NCI-H526 (cell line): ENCODE measurements around the gene KRTAP4-7.
"Not testable (repeated sequence)": the region's sequence is repeated elsewhere in the genome, so short reads cannot be mapped to it uniquely, and the experiment has no call there.

Source experiments
- DNase-seq, 2 experiments: peaks; one replicate each; lab custom pipeline; 2025; lab: John Stamatoyannopoulos, UW

The KRTAP4-7 gene

DNA sequence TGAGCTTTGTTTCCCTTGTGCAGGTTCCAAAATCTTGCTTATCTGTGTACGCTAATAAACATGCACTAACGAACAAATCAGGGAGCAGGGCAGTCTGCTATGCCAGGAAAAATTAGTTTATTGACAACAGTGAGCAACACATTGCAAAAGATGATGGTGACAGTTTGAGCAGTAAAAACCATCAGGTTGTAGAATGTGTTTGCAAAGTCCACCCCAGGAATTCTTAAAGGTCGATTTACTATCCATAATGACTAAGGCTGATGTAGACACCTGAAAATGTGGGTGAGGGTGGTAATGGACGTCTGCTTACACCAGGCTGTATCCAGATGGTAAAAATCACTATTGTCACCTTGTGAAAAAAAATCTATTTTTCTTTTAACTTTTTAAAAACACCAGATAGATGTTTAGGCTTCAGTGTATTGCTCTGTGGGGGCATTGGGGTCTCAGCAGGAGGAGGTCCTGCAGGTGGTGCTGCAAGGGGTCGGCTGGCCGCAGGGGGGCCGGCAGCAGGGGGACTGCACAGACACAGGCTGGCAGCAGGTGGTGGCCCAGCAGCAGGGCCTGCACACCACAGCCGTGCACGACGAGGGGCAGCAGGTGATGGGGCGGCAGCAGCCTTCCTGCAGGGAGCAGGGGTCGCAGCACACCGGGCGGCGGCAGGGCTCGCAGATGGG lies 18.8 kb upstream of the KRTAP4-7 start:
- not testable (repeated sequence) for DNase-seq

DNA sequence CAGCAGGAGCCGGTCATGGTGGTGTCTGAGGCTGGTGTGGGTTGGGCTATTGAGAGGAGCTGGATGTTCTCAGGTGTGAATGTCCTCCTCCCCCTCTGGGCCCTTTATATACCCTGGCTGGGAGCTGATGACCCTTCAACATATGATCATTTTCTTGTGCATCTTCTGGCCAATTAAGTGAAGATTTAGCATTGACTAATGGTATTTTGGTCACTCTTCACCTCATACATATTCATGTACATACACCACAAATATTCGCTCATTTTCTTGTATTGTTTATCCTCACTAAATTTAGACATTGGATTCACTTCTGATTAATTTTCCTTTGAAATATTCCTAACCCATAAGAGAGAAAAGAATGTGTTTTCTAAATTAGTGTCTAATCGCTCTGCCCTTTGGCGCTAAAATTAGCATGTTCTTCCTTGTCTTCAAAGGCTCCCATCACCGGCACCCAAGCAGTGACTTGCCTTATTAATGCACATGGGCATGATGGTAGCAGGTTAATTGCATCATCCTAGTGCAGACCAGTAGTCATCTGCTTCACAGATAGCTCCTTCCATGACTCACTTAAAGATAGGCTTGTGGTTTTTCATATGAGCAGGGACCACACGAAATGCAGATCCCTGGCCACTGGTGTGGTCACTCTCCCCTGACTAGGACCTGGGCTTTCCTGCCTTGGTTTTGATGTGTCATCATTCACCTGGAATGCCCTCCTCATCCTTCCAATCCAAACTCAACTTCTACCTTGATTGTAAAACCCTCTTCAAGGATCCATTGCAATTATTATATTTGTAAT lies 17.9 kb upstream of the KRTAP4-7 start, which contains the start of gene KRTAP2-4:
Gene KRTAP2-4, minus strand, starts transcription at position 51 of the 796 bp plus-strand sequence. Its CDS starts 34 bp downstream, at position 17.
- DNase-seq, result no peak

DNA sequence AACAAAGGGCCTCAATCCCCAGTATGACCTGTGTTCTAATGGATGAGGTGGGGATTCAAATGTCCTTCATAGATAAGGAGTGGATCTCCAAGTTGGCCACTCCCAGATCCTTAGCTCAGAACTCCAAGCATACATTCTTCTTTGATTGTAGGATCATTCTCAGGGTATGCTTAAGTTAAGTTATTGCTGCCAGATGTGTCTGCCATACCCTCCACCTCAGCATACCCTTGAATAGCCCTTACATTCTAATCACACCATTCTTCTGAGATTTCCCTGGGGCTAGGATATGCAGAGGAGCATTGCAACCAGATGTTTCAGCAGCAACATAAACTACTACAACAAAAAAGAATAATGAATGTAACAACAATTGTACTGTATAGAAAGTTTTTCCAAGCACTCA lies 16.7 kb upstream of the KRTAP4-7 start:
- DNase-seq, result no peak

DNA sequence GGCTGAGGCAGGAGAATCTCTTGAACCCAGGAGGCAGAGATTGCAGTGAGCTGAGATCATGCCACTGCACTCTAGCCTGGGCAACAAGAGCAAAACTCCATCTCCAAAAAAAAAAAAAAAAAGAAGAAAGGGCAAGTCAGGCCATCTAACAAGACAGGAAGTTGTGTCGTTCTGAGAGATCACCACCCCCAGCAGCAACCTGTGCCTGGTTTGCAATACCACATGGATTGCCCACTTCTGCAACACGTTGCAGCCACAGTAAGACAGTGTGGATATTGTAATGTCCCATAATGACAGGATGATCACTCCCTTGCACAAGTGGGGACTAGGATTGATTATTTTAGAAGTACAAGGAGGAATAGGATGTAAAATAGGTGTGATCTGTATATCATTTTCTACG lies 14.9 kb upstream of the KRTAP4-7 start:
- DNase-seq, result no peak

DNA sequence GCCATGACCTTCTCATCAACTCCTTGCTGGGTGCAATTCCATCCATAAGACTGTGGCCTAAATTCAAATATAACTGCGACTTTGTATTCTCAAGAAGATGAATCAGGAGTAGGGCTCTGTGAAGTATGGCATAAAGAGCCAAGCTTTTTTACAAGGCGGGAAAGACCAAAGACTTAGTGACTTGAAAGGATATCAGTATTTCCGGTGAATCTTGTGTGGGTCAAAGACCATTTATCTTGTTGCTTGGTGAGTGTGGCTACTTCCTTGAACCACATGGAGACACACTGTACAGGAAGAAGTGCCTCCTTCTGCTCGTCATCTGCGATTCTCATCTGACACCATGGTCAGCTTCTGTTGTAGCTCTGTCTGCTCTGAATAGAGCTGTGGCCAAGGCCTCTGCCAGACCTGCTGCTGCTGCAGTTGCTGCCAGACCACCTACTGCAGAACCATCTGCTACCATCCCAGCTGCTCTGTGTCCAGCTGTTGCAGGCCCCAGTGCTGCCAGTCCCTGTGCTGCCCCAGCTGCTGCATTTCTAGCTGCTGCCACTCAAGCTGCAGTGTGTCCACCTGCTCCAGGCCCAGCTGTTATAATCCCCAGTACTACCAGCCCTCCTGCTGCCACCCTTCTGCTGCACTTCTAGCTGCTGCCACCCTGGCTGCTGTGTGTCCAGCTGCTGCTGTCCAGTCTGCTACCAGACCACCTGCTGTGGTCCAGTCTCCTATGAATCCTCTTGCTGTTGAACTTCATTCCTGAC lies 12.2 kb upstream of the KRTAP4-7 start:
- no peak for DNase-seq

DNA sequence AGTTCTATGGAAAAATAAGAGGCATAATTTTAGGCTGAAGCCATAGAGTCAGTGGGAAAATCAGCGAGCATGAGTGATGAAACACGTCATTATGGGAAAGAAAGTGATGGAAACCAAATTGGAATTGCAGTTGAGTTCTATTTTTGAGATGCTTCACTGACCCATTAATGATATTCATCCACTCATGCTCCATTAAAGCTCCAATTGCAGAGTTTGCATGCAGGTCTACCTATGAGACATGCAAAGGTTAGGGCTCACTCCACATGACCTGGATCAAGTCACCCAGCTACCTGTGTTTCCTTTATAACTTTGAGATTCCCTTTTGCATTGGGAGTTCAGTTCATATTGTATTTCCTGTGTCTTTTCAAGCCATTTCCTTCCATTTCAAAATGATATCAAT lies 10.3 kb upstream of the KRTAP4-7 start:
- peak; percentile 19 to 61 for DNase-seq

DNA sequence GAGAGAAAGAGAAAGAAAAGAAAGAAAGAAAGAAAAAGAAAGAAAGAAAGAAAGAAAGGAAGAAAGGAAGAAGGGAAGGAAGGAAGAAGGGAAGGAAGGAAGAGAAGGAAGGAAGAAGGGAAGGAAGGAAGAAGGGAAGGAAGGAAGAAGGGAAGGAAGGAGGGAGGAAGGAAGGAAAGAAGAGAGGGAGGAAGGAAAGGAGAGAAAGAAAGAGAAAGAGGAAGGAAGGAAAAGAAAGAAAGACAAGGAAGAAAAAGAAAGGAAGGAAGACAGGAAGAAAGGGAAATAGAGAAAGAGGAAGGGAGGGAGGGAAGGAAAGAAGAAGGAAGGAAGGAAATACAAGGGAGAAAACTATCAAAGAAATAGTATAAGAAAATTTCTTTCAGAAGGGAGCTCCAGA lies 7.2 kb upstream of the KRTAP4-7 start:
- no peak for DNase-seq

DNA sequence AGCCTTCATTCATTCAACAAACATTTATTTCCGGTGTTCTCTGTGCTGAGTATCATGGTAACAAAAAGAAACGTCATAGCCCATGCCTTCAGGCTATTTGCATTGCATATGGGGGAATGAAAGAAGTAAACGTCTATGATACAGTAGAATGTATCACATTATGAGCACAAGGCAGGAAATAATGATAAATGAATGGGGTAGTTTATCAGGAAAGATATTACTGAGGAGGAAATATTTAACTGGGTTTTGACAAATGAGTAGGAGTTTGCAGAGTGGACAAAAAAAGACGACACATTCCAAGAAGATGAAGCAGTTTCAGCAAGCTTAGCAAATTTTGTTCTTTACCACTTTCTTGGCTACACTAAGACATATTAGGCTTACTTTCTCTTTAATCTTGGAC lies 1.3 kb upstream of the KRTAP4-7 start:
- no peak for DNase-seq

DNA sequence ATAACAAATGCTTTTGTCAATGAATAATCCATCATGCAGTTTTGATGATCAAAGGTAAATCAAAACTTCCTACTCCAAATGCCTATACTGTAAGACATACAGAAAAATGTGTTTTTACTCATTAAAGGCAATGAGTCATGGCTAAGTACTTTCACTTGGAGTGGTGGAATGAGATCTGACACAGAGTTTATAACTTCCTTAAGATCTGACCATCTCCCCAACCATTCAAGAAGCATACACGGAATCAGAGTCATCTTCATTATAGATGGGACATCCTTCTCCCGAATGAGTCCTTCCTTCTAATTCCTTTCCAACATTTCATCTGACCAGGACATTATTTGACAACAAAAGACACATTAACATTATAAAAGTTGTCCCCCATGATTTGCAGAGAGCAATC lies 523 bp upstream of the KRTAP4-7 start:
- not testable (repeated sequence) for DNase-seq

DNA sequence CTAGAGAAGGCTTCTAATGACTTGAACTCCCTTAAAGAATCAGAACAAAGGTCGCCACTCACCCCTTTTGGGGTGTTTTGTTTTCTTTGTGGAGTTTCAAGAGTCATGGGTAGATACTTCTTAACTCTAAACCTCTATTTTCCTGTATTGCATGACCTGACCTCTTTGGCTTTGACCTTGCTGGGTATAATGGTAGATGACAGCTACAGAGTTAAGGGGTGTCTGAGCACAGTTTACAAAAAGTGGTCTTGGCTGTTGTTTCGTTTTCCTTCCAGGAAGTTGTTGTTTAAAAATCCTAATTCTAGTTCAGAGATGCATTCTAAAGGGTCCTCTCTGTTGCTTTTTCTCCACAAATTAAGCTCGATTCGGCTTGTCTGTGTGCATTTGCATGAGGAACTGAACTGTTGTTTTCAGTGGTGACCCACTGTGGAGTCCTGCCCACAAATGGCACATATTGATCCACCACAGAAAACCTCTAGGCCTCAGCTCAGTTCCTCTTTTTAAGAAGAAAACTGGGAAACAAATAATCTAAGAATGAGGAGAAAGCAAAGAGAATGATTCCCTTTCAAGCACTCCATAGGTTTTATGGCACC lies 4.9 kb downstream of the KRTAP4-7 start:
- not testable (repeated sequence) for DNase-seq

DNA sequence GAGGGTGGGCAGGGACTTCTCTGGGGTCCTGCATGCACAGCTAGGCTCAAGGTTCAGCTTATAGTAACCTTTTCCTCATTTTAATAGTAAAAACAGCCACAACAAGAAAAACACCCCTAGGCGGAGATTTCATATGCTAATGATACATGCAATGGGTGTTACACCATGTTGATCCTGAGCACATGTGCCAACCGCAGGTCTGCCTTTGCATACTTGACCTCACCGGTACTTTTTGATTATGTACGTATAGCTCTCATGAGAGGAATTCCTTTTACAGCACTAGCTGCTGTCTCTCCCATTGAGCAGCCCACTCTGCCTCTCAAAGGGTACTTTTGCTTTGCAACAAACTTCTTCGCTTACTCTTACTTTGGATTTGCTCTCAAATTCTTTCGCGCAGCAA lies 12.1 kb downstream of the KRTAP4-7 start:
- DNase-seq, result peak; percentile 57 to 76

DNA sequence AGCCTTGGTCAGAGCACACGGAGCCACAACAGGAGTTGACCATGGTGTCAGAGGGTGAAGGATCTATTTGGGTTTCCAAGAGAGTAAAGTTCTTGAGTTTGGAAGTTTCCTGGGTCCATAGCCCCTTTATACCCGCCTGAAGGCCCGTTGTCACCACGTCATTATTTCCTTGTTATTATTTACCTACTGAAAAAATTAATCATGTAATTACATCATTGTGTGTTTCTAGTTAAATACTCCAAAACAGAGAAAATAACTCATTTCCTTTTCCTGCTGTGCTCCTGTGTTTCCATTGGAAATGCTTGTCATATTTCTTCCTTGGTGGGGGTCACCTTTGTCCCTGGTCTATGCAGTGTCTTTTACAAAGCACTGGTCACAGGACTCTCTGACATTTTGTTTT lies 14.1 kb downstream of the KRTAP4-7 start, which contains the start of gene KRTAP4-8:
Gene KRTAP4-8, minus strand, starts transcription at position 101 of the 400 bp plus-strand sequence. Its CDS starts 58 bp downstream, at position 43.
- DNase-seq, result no peak

DNA sequence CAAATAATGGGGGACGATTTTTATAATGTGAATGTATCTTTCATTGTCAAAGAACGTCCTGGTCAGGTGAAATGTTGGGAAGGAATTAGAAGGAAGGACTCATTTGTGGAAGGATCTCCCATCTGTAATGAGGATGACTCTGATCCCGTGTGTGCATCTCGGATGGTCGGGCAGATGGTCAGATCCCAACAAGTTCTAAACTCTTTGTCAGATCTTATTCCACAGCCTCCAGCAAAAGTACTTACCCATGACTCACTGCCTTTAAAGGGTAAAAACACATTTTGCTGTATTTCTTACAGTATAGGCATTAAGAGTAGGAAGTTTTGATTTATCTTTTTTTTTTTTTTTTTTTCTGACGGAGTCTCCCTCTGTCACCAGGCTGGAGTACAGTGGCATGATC lies 14.5 kb downstream of the KRTAP4-7 start:
- no peak for DNase-seq

DNA sequence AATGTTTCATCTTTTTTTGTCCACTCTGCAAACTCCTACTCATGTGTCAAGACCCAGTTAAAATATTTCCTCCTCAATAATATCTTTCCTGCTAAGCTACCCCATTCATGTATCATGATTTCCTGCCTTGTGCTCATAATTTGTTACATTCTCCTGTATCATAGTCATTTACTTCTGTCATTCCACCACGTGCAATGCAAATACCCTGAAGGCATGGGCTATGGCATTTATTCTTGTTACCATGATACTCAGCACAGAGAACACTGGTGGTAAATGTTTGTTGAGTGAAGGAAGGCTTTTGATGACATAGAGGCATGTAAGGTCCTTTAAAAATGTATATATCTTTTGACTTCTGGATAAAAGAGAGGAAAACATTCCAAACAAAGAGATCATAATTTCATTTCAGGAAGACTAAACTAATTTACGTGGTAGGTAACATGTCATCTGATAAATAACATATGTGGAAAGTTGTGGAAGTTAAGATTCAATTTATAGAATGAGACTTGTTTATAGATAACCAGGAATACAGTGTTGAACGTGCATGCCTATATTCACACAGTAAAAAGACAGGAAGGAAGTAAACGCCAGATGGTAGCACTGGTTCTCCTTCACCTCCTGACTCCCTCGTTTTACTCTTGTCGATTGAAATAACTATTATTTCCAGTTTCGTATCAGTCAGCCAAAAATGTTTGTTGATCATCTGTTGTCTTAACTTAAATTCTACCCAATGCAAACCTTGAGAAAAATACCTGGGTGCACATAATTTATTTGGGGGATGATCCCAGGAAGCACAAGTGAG lies 15.9 kb downstream of the KRTAP4-7 start:
- not testable (repeated sequence) for DNase-seq

DNA sequence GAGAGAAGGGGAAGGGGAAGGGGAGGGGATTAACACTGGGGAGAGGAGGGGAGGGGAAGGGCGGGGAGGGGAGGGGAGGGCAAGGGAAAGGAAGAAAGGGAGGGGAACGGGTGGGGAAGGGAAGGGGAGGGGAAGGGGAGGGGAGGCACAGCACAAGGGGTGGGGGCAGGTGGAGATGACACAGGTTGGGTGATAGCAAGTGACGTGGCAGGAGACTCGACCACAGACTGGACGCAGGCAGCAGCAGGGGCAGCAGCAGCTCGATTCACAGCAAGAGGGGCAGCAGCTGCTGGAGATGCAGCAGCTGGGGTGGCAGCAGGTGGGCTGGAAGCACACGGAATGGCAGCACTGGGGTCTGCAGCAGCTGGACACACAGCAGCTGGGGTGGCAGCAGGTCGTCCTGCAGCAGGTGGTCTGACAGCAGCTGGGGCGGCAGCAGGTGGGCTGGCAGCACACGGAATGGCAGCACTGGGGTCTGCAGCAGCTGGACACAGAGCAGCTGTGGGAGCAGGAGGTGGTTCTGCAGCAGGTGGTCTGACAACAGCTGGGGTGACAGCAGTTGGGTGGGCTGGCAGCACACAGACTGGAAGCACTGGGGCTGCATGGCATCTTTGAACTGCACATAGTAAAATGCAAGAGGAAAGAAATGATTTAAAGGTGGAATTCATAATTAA lies 17.8 kb downstream of the KRTAP4-7 start, which contains the start of gene KRTAP4-16:
Gene KRTAP4-16, minus strand, starts transcription at position 624 of the 674 bp plus-strand sequence. Its CDS starts 0 bp downstream, at position 624.
- DNase-seq, result no peak

DNA sequence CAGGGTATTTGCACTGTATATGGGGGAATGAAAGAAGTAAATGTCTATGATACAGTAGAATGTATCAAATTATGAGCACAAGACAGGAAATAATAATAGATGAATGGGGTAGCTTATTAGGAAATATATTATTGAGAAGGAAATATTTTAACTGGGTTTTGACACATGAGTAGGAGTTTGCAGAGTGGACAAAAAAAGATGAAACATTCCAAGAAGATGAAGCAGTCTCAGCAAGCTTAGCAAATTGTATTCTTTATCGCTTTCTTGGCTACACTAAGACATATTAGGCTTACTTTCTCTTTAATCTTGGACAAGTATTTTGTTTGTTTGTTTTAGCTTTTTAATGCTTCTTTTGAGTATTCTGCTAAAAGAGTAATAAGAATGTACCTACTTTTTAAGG lies 19.9 kb downstream of the KRTAP4-7 start:
- DNase-seq, result no peak

DNA sequence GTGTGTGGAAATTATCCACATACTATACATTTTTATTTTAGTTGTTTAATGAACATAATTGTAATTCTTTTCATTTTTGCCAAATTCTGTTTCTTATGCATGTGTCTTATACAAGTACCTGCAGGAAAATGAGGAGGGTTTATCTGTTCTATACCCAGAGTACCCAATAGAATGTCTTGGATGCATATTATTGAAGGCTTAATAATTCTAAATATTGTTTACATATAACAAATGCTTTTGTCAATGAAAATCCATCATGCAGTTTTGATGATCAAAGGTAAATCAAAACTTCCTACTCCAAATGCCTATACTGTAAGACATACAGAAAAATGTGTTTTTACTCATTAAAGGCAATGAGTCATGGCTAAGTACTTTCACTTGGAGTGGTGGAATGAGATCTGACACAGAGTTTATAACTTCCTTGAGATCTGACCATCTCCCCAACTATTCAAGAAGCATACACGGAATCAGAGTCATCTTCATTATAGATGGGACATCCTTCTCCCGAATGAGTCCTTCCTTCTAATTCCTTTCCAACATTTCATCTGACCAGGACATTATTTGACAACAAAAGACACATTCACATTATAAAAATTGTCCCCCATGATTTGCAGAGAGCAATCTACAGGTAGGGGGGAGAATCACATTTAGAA lies 20.6 kb downstream of the KRTAP4-7 start:
- DNase-seq, result not testable (repeated sequence)

DNA sequence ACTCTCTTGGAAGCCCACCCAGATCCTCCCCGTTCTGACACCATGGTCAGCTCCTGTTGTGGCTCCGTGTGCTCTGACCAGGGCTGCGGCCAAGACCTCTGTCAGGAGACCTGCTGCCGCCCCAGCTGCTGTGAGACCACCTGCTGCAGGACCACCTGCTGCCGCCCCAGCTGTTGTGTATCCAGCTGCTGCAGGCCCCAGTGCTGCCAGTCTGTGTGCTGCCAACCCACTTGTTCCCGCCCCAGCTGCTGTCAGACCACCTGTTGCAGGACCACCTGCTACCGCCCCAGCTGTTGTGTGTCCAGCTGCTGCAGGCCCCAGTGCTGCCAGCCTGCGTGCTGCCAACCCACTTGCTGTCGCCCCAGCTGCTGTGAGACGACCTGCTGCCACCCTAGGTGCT lies 21.4 kb downstream of the KRTAP4-7 start, which contains the start of gene KRTAP4-9:
Gene KRTAP4-9, plus strand, starts transcription at position 43 of the 400 bp plus-strand sequence. Its CDS starts 0 bp downstream, at position 43.
- DNase-seq, result not testable (repeated sequence)

DNA sequence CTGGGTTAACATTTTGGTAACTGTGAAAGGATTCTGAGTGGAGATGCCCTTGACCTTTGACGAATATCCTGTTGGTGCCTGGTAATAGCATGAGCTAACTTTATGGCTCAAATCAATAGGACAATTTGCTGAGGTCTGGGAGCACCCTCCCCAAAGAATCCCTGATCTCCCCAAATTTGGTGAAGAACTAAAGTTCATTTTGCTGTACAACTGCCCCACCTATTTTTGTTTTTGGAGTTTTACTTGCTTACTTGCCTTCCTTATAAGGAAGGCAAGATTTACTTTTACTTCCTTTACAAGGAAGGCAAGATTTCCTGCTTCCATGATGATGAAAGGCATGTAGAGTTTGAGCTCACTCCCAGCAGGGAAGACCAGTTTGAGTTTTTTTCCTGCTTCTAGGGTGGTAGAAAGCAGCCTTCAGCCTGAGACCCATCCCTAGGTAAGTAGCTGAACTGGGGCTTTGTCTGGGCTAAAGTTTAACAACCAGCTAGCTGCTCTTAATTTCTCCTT lies 24.0 kb downstream of the KRTAP4-7 start:
- DNase-seq, result no peak
